IMR-90 (cell line): Measurements from ENCODE around the gene DESI2. TPM values are rescaled to one million over a fixed set of nuclear protein-coding genes. Genes with fewer than 3 reads are reported as not detected.

Source experiments
- ATAC-seq: fragments of 200-7000 bp; cut with Tn5 transposase; 2 replicates; pipeline ENCODE4 v1.9.1; 2020; ENCODE audit warnings: low read depth, mild to moderate bottlenecking, moderate library complexity
- BruUV-seq: library from RNA; stranded (reverse); fragments of 400-500 nt; replicated peaks from 2 replicates; lab custom pipeline; 2021; lab: Mats Ljungman, UMichigan
- CTCF ChIA-PET: fragments of 300-600 bp; formaldehyde crosslinking; extraction: SDS; loops from one replicate; lab custom pipeline; 2021; ENCODE audit warnings: antibody characterized with exemption; lab: Yijun Ruan, JAX
- POLR2A ChIA-PET: fragments of 300-600 bp; sonication (Branson Sonifier 250); formaldehyde crosslinking; loops from one replicate; lab custom pipeline; 2022; ENCODE audit warnings: antibody characterized with exemption; ENCODE audit not compliant: unreplicated experiment; lab: Charles Lee
- DNase-seq: peaks from one replicate; pipeline ENCODE4 v3.0.0; 2013
- H2AFZ ChIP-seq: replicated peaks from 2 replicates; pipeline ENCODE3; 2013; ENCODE audit warnings: low read length, mild to moderate bottlenecking; ENCODE audit not compliant: poor library complexity
- H2AK5ac ChIP-seq: 2 replicates; pipeline ENCODE4 v1.6.1; 2013; ENCODE audit warnings: low read depth, low read length, inconsistent platforms
- H2AK9ac ChIP-seq: replicated peaks from 2 replicates; pipeline ENCODE3; 2013; ENCODE audit warnings: mild to moderate bottlenecking, low read depth, low read length, moderate library complexity; ENCODE audit not compliant: poor library complexity
- H2BK120ac ChIP-seq: 2 replicates; pipeline ENCODE4 v1.6.1; 2013; ENCODE audit warnings: low read depth, low read length, inconsistent platforms
- H2BK15ac ChIP-seq: 3 replicates; pipeline ENCODE4 v1.6.1; 2013; ENCODE audit warnings: low read depth, low read length, inconsistent platforms
- H2BK20ac ChIP-seq: 2 replicates; pipeline ENCODE4 v1.6.1; 2013; ENCODE audit warnings: low read depth, mild to moderate bottlenecking, inconsistent platforms, low read length, moderate library complexity
- H2BK5ac ChIP-seq: 2 replicates; pipeline ENCODE4 v1.6.1; 2013; ENCODE audit warnings: mild to moderate bottlenecking, low read depth, low read length, inconsistent platforms; ENCODE audit not compliant: poor library complexity, severe bottlenecking
- H3K14ac ChIP-seq: replicated peaks from 2 replicates; pipeline ENCODE4 v1.6.1; 2013; ENCODE audit warnings: low read depth, low read length, inconsistent platforms
- H3K18ac ChIP-seq: 2 replicates; pipeline ENCODE4 v1.6.1; 2013; ENCODE audit warnings: low read depth, low read length, control low read depth
- H3K23ac ChIP-seq: 2 replicates; pipeline ENCODE4 v1.6.1; 2013; ENCODE audit warnings: low read depth, low read length, inconsistent platforms
- H3K27ac ChIP-seq: 2 replicates; pipeline ENCODE4 v1.5.1; 2013; ENCODE audit warnings: mild to moderate bottlenecking, control low read depth, low read length; ENCODE audit not compliant: insufficient read depth
- H3K27me3 ChIP-seq: 2 replicates; pipeline ENCODE4 v1.6.1; 2013; ENCODE audit warnings: low read length; ENCODE audit not compliant: control insufficient read depth, insufficient read depth
- H3K36me3 ChIP-seq: 2 replicates; pipeline ENCODE4 v1.6.1; 2013; ENCODE audit warnings: low read length, mixed read lengths; ENCODE audit not compliant: control insufficient read depth, insufficient read depth
- H3K4ac ChIP-seq: 2 replicates; pipeline ENCODE4 v1.6.1; 2013; ENCODE audit warnings: low read depth, low read length, inconsistent platforms
- H3K4me1 ChIP-seq: 2 replicates; pipeline ENCODE4 v1.6.1; 2013; ENCODE audit warnings: low read length, mixed read lengths; ENCODE audit not compliant: control insufficient read depth, insufficient read depth
- H3K4me2 ChIP-seq: 2 replicates; pipeline ENCODE4 v1.6.1; 2013; ENCODE audit warnings: low read depth, mild to moderate bottlenecking, control low read depth, low read length, moderate library complexity
- H3K4me3 ChIP-seq: 2 replicates; pipeline ENCODE4 v1.5.1; 2013; ENCODE audit warnings: low read depth, mild to moderate bottlenecking, control low read depth, low read length, moderate library complexity; ENCODE audit not compliant: insufficient read depth
- H3K56ac ChIP-seq: 2 replicates; pipeline ENCODE4 v1.6.1; 2013; ENCODE audit warnings: low read length, inconsistent platforms; ENCODE audit not compliant: insufficient read depth; ENCODE audit errors: extremely low read depth
- H3K79me1 ChIP-seq, 2 experiments: 2 replicates each; pipeline ENCODE4 v1.6.1; 2013; ENCODE audit warnings: low read length in 2 of 2, inconsistent platforms in 1 of 2, low read depth in 1 of 2
- H3K9ac ChIP-seq: 2 replicates; pipeline ENCODE4 v1.6.1; 2013; ENCODE audit warnings: low read depth, low read length, control low read depth
- H3K9me1 ChIP-seq: 2 replicates; pipeline ENCODE4 v1.6.1; 2013; ENCODE audit warnings: low read length, inconsistent platforms; ENCODE audit not compliant: insufficient read depth
- H3K9me3 ChIP-seq: 2 replicates; pipeline ENCODE4 v1.6.1; 2013; ENCODE audit warnings: low read length; ENCODE audit not compliant: control insufficient read depth, insufficient read depth
- H4K20me1 ChIP-seq: 2 replicates; pipeline ENCODE4 v1.6.1; 2013; ENCODE audit warnings: low read length, inconsistent platforms; ENCODE audit not compliant: insufficient read depth
- H4K5ac ChIP-seq: 2 replicates; pipeline ENCODE4 v1.6.1; 2013; ENCODE audit warnings: mild to moderate bottlenecking, low read depth, low read length, control low read depth
- H4K8ac ChIP-seq, 2 experiments: 2 replicates each; pipeline ENCODE4 v1.6.1; 2013; ENCODE audit warnings: low read depth in 2 of 2, low read length in 2 of 2, control low read depth in 1 of 2, inconsistent platforms in 1 of 2
- H4K91ac ChIP-seq: 2 replicates; pipeline ENCODE4 v1.6.1; 2013; ENCODE audit warnings: low read depth, low read length, inconsistent platforms; ENCODE audit not compliant: insufficient read depth
- BHLHE40 ChIP-seq: fragments of 150-350 bp; IDR thresholded peaks from 2 replicates; pipeline ENCODE4 v1.6.1; 2016; ENCODE audit warnings: mild to moderate bottlenecking, low read depth, low read length
- MAFK ChIP-seq: IDR thresholded peaks from 2 replicates; pipeline ENCODE4 v1.6.1; 2012; ENCODE audit warnings: low read depth, low read length, improper control_type of control experiment
- MXI1 ChIP-seq: IDR thresholded peaks from 2 replicates; pipeline ENCODE4 v1.6.1; 2012; ENCODE audit warnings: low read depth, mild to moderate bottlenecking, low read length, moderate library complexity, borderline replicate concordance
- NFE2L2 ChIP-seq: fragments of 150-350 bp; IDR thresholded peaks from 2 replicates; pipeline ENCODE4 v1.6.1; 2016; ENCODE audit warnings: low read depth, mild to moderate bottlenecking, low read length
- POLR2A ChIP-seq: IDR thresholded peaks from 2 replicates; pipeline ENCODE4 v1.6.1; 2012; ENCODE audit warnings: mild to moderate bottlenecking, low read depth, low read length
- RAD21 ChIP-seq: IDR thresholded peaks from 2 replicates; pipeline ENCODE4 v1.6.1; 2012; ENCODE audit warnings: low read length, improper control_type of control experiment
- RCOR1 ChIP-seq: IDR thresholded peaks from 2 replicates; pipeline ENCODE4 v1.6.1; 2012; ENCODE audit warnings: mild to moderate bottlenecking, low read length, improper control_type of control experiment; ENCODE audit not compliant: insufficient replicate concordance
- RFX5 ChIP-seq: IDR thresholded peaks from 2 replicates; pipeline ENCODE4 v1.8.0; 2012; ENCODE audit warnings: low read depth, mild to moderate bottlenecking, low read length, moderate library complexity
- WGBS, 2 experiments: methylation state at CpG; one replicate each; pipeline versions ENCODE4 v1.1.5 to v1.1.7; 2013; ENCODE audit warnings: missing lambda C conversion rate in 2 of 2; ENCODE audit not compliant: insufficient read length in 1 of 2; ENCODE audit errors: extremely low coverage in 2 of 2; 5-methylcytosine and 5-hydroxymethylcytosine counted together
- dilution Hi-C: fragments of 300-500 bp; cut with HindIII; formaldehyde crosslinking; loops from one replicate; pipeline ENCODE4 v1.14.3; 2018; ENCODE audit warnings: low sequenced_read_pairs; ENCODE audit not compliant: unreplicated experiment
- in situ Hi-C: fragments of 300-500 bp; cut with MboI; formaldehyde crosslinking; loops from 3 replicates; pipeline ENCODE4 v1.14.3; 2019; ENCODE audit warnings: low sequenced_read_pairs, inconsistent platforms, mixed read lengths
- intact Hi-C: fragments of 100-400 bp; cut with micrococcal nuclease; formaldehyde crosslinking; loops from 2 replicates; pipeline ENCODE4 v1.10.0; 2022
- polyA plus RNA-seq, 3 experiments: library from polyadenylated mRNA; depleted of rRNA; stranded (reverse); fragments of >200 nt; gene quantifications; 2 replicates each; pipeline ENCODE4 v1.2.3, GENCODE V29; 2012; ENCODE audit warnings: low replicate concordance in 1 of 3
- total RNA-seq: library from RNA; depleted of rRNA; stranded (reverse); fragments of >200 nt; gene quantifications from 2 replicates; pipeline ENCODE4 v1.2.3, GENCODE V29; 2012
- TF ChIP-seq, protein P1 (sequence below): fragments of 150-350 bp; IDR thresholded peaks from 2 replicates; pipeline ENCODE4 v1.6.1; 2016; ENCODE audit warnings: low read depth, mild to moderate bottlenecking, low read length, moderate library complexity, borderline replicate concordance

The DESI2 gene
- total and polyA plus RNA-seq, 2 of the 4 experiments (the other 2 are of a cell fraction) = 19.0 to 43.6 TPM

DNA sequence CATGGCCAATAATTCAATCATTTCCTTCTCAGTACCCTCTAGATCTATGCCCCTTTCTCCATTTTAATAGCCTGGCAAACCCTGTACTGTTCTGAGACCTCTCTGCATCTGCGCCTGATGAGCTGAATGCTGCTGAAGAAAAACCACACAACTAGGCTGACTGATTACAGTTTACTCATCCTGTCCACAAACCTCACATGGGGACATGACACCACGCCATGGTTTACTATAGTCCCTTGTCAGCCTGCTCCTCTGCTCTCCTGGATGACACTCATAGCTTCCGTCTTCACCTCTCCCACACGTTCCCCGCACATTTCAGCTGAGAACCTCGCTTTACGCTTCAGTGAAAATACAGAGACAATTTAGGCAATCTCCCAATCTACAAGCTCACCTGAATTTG is 59.7 kb downstream of the DESI2 start:
- H3K36me3 ChIP-seq = peaks cover 2% of the 10 kb centered on the region; the same call in 1 of the 2 replicates
- H2BK20ac ChIP-seq = no peak overlapping the region
- H3K9ac ChIP-seq = no peak overlapping the region
- no peak overlapping the region for H3K4ac ChIP-seq
- H3K14ac ChIP-seq = no peak overlapping the region
- CTCF ChIA-PET = interaction anchor here (1.2 kb wide), 1 partner anchor 330 kb away, joined by 4 read pairs; no protein-coding TSS in a partner anchor
- BruUV-seq = no TSS peak
- no peaks in the 10 kb centered on the region for H3K27me3 ChIP-seq
- H2BK120ac ChIP-seq = no peak overlapping the region
- H3K23ac ChIP-seq = no peak overlapping the region
- H4K20me1 ChIP-seq = no peaks in the 10 kb centered on the region
- no peak overlapping the region for H4K5ac ChIP-seq
- no peak overlapping the region for H3K27ac ChIP-seq
- H3K9me3 ChIP-seq = no peaks in the 10 kb centered on the region
- H4K8ac ChIP-seq = no peak overlapping the region
- TF ChIP-seq RAD21 (no peak), NFE2L2 (no peak), BHLHE40 (no peak), POLR2A (no peak), RFX5 (no peak), RCOR1 (no peak), MAFK (no peak), MXI1 (no peak)
- TF ChIP-seq, protein P1, sequence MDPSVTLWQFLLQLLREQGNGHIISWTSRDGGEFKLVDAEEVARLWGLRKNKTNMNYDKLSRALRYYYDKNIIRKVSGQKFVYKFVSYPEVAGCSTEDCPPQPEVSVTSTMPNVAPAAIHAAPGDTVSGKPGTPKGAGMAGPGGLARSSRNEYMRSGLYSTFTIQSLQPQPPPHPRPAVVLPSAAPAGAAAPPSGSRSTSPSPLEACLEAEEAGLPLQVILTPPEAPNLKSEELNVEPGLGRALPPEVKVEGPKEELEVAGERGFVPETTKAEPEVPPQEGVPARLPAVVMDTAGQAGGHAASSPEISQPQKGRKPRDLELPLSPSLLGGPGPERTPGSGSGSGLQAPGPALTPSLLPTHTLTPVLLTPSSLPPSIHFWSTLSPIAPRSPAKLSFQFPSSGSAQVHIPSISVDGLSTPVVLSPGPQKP = no peak
- no peak for ATAC-seq
- peaks cover 3% of the 10 kb centered on the region; the same call in 1 of the 2 replicates for H3K9me1 ChIP-seq
- in situ Hi-C loops = no loop called here
- no peak overlapping the region for H3K4me2 ChIP-seq
- no peak overlapping the region for H2AFZ ChIP-seq
- 100% methylated on average over 3 of the region's 7 CpGs; no CpG with 5 or more reads in 1 of the 2 experiments for WGBS, 2 experiments
- POLR2A ChIA-PET = no interaction called here
- no peaks in the 10 kb centered on the region for H3K4me1 ChIP-seq
- H4K91ac ChIP-seq = no peak overlapping the region
- H2AK5ac ChIP-seq = no peak overlapping the region
- no peaks in the 10 kb centered on the region for H3K79me1 ChIP-seq
- DNase-seq = no peak
- no peak overlapping the region for H3K56ac ChIP-seq
- H2AK9ac ChIP-seq = no peak overlapping the region
- dilution Hi-C loops = no loop called here
- intact Hi-C loops = no loop called here
- H3K4me3 ChIP-seq = no peak overlapping the region
- no peak overlapping the region for H2BK5ac ChIP-seq
- H2BK15ac ChIP-seq = no peak overlapping the region
- H3K18ac ChIP-seq = no peak overlapping the region
